Erythroblast (primary cell): ENCODE results near the gene PSORS1C1.
"Not testable (repeated sequence)": the region's sequence is repeated elsewhere in the genome, so short reads cannot be mapped to it uniquely, and the experiment has no call there.

ENCODE experiments used
- GATA1 ChIP-seq: IDR thresholded peaks from 2 replicates; pipeline ENCODE4 v1.6.1; 2011; ENCODE audit warnings: low read depth, mild to moderate bottlenecking, control low read depth, low read length, moderate library complexity
- POLR2A ChIP-seq: IDR thresholded peaks from 2 replicates; pipeline ENCODE4 v1.6.1; 2011; ENCODE audit warnings: mild to moderate bottlenecking, low read length

- not testable (repeated sequence) for TF ChIP-seq POLR2A, GATA1
These were observed 68.7 kb downstream of the PSORS1C1 start for GRCh38 chr6:31183287-31183686.
